Motor neuron (in vitro differentiated cells): Measurements from ENCODE around the gene LPA. TPM values are rescaled to one million over a fixed set of nuclear protein-coding genes. Genes with fewer than 3 reads are reported as not detected.
"Not testable (repeated sequence)": the region's sequence is repeated elsewhere in the genome, so short reads cannot be mapped to it uniquely, and the experiment has no call there.

ENCODE experiments used
- ATAC-seq, 8 experiments: fragments of 200-7000 bp; cut with Tn5 transposase; replicated peaks in 6 of 8; 2 replicates each; pipeline ENCODE4 v1.8.0; 2021; ENCODE audit warnings: mild to moderate bottlenecking in 8 of 8, moderate library complexity in 8 of 8
- H3K27ac ChIP-seq, 2 donors: fragments of 250-450 bp; sonication (Bioruptor Pico); 2 replicates each; pipeline ENCODE4 v1.9.0; 2021; ENCODE audit warnings: antibody characterized with exemption in 2 of 2, mild to moderate bottlenecking in 2 of 2, moderate library complexity in 1 of 2
- H3K4me1 ChIP-seq, 2 donors: fragments of 250-450 bp; sonication (Bioruptor Pico); replicated peaks in 1 of 2; 2 replicates each; pipeline ENCODE4 v1.6.1; 2021; ENCODE audit warnings: antibody characterized with exemption in 2 of 2, mild to moderate bottlenecking in 2 of 2, moderate library complexity in 1 of 2
- H3K4me3 ChIP-seq, 5 donors: fragments of 250-450 bp; sonication (Bioruptor Pico); 2 replicates each; pipeline ENCODE4 v1.9.0; 2021; ENCODE audit warnings: antibody characterized with exemption in 5 of 5, mild to moderate bottlenecking in 5 of 5, moderate library complexity in 4 of 5
- WGBS, 10 experiments: fragments of 450-650 bp; shearing (Covaris generic); methylation state at CpG; one replicate each; pipeline ENCODE4 v1.0.0; 2022; 5-methylcytosine and 5-hydroxymethylcytosine counted together
- in situ Hi-C, 9 experiments: fragments of 400-800 bp; cut with MboI; loops; one replicate each; pipeline ENCODE4 v1.15.0; 2021; ENCODE audit warnings: low sequenced_read_pairs in 9 of 9, low pct_unique_long_range_greater_than_20kb in 2 of 9; ENCODE audit not compliant: unreplicated experiment in 9 of 9
- total RNA-seq, 8 experiments: library from RNA; unstranded; fragments of 300-600 nt; gene quantifications; 2 replicates each; pipeline versions ENCODE4 v1.2.3 to v1.2.4, GENCODE V29; 2022

The LPA gene
- total RNA-seq, 8 experiments from 2014 or later, result 0.09 to 1.3 (median 0.22) TPM; not detected in 1

- Histone ChIP-seq H3K4me1 (no peaks in the 10 kb centered on the region), H3K4me3 (no peak overlapping the region), H3K27ac (no peak overlapping the region)
- peak in 2 of 8 experiments; percentile 61 to 65 for ATAC-seq
- WGBS, 10 experiments, result 0 to 64% (median 30%) methylated on average over 1 of the region's 1 CpG; no CpG with 5 or more reads in 3 of the 10 experiments
- in situ Hi-C loops, result no loop called here
These were observed 67.9 kb downstream of the LPA start for GRCh38 chr6:160595838-160596832.

GRCh38 chr6:160595297-160595696 lies 68.8 kb downstream of the LPA start:
- H3K27ac ChIP-seq, H3K4me3 ChIP-seq, H3K4me1 ChIP-seq, in situ Hi-C loops: not testable (repeated sequence)
- 6 to 61% (median 22%) methylated on average over 1 to 3 of the region's 4 CpGs; no CpG with 5 or more reads in 4 of the 10 experiments for WGBS, 10 experiments
- peak in 1 of 8 experiments; percentile 26 for ATAC-seq

- WGBS, 10 experiments, result 0 to 83% (median 60%) methylated on average over 1 to 4 of the region's 4 CpGs; no CpG with 5 or more reads in 5 of the 10 experiments
- Histone ChIP-seq H3K4me3 (no peak overlapping the region), H3K4me1 (no peaks in the 10 kb centered on the region), H3K27ac (no peak overlapping the region)
- in situ Hi-C loops, result no loop called here
- no peak for ATAC-seq
These were observed 77.7 kb downstream of the LPA start for GRCh38 chr6:160586374-160586773.

GRCh38 chr6:160583794-160584193 lies 80.3 kb downstream of the LPA start:
- peak in 3 of 8 experiments; percentile 81 to 96 (median 89) for ATAC-seq
- in situ Hi-C loops, result no loop called here
- Histone ChIP-seq H3K4me1 (no peaks in the 10 kb centered on the region), H3K4me3 (no peak overlapping the region), H3K27ac (no peak overlapping the region)

GRCh38 chr6:160581406-160581805 lies 82.7 kb downstream of the LPA start:
- WGBS, 10 experiments, result 0 to 100% (median 57%) methylated on average over 1 of the region's 1 CpG; no CpG with 5 or more reads in 3 of the 10 experiments
- ATAC-seq, result no peak
- in situ Hi-C loops, result no loop called here
- no peak overlapping the region for H3K27ac ChIP-seq
- no peak overlapping the region for H3K4me3 ChIP-seq
- H3K4me1 ChIP-seq, result no peaks in the 10 kb centered on the region

GRCh38 chr6:160578515-160578914 lies 85.6 kb downstream of the LPA start:
- H3K27ac ChIP-seq, in situ Hi-C loops, H3K4me1 ChIP-seq, H3K4me3 ChIP-seq: not testable (repeated sequence)
- 0 to 100% (median 57%) methylated on average over 1 to 3 of the region's 5 CpGs; no CpG with 5 or more reads in 1 of the 10 experiments for WGBS, 10 experiments
- ATAC-seq, result peak in 2 of 8 experiments; percentile 25 to 57

- Histone ChIP-seq H3K27ac (no peak overlapping the region), H3K4me1 (no peaks in the 10 kb centered on the region), H3K4me3 (no peak overlapping the region)
- ATAC-seq, result no peak
- in situ Hi-C loops, result no loop called here
- 40 to 100% (median 50%) methylated on average over 1 to 2 of the region's 4 CpGs; no CpG with 5 or more reads in 7 of the 10 experiments for WGBS, 10 experiments
These were observed 90.1 kb downstream of the LPA start for GRCh38 chr6:160573943-160574342.

- in situ Hi-C loops, result not testable (repeated sequence)
These were observed 92.9 kb downstream of the LPA start for GRCh38 chr6:160571201-160571600.

GRCh38 chr6:160544802-160545201 lies 119.3 kb downstream of the LPA start:
- 20 to 85% (median 61%) methylated on average over 1 to 6 of the region's 6 CpGs; no CpG with 5 or more reads in 1 of the 10 experiments for WGBS, 10 experiments

More at GRCh38 chr6:160571201-160571600, 92.9 kb downstream of the LPA start:
- H3K4me3 ChIP-seq, ATAC-seq, H3K27ac ChIP-seq, H3K4me1 ChIP-seq: not testable (repeated sequence)

GRCh38 chr6:160535270-160535669 lies 128.8 kb downstream of the LPA start:
- no peaks in the 10 kb centered on the region for H3K4me1 ChIP-seq
- H3K4me3 ChIP-seq, result no peak overlapping the region
- ATAC-seq, result no peak
- WGBS, 10 experiments, result 63 to 100% (median 80%) methylated on average over 1 of the region's 1 CpG; no CpG with 5 or more reads in 5 of the 10 experiments
- in situ Hi-C loops, result loop anchor here in 1 of 9 experiments (25.0 kb wide), 1 partner anchor 827 kb away; no protein-coding TSS in a partner anchor
- no peak overlapping the region for H3K27ac ChIP-seq

More at GRCh38 chr6:160544802-160545201, 119.3 kb downstream of the LPA start:
- Histone ChIP-seq H3K4me3 (no peak overlapping the region), H3K4me1 (peaks cover 7 to 10% of the 10 kb centered on the region in 2 donors), H3K27ac (no peak overlapping the region)
- ATAC-seq, result peak in 4 of 8 experiments; percentile 21 to 79 (median 69)
- in situ Hi-C loops, result loop anchor here in 1 of 9 experiments (25.0 kb wide), 1 partner anchor 817 kb away; no protein-coding TSS in a partner anchor

GRCh38 chr6:160534050-160534696 lies 129.9 kb downstream of the LPA start:
- in situ Hi-C loops, result loop anchor here in 1 of 9 experiments (25.0 kb wide), 1 partner anchor 828 kb away; no protein-coding TSS in a partner anchor
- WGBS, 10 experiments, result 0 to 63% (median 20%) methylated on average over 1 to 7 of the region's 9 CpGs; no CpG with 5 or more reads in 3 of the 10 experiments
- H3K4me3 ChIP-seq, result no peak overlapping the region

GRCh38 chr6:160532315-160532714 lies 131.8 kb downstream of the LPA start:
- in situ Hi-C loops, result loop anchor here in 1 of 9 experiments (25.0 kb wide), 1 partner anchor 830 kb away; no protein-coding TSS in a partner anchor

More at GRCh38 chr6:160534050-160534696, 129.9 kb downstream of the LPA start:
- peak; percentile 52 to 86 (median 68) for ATAC-seq
- Histone ChIP-seq H3K4me1 (no peaks in the 10 kb centered on the region), H3K27ac (no peak overlapping the region)

More at GRCh38 chr6:160532315-160532714, 131.8 kb downstream of the LPA start:
- H3K4me1 ChIP-seq, result no peaks in the 10 kb centered on the region
- no peak overlapping the region for H3K4me3 ChIP-seq
- 42 to 80% (median 60%) methylated on average over 1 to 3 of the region's 4 CpGs; no CpG with 5 or more reads in 3 of the 10 experiments for WGBS, 10 experiments
- no peak for ATAC-seq
- no peak overlapping the region for H3K27ac ChIP-seq
